Natural killer cell (primary cell): ENCODE measurements around the gene SIRT2. TPM values are rescaled to one million over a fixed set of nuclear protein-coding genes. Genes with fewer than 3 reads are reported as not detected.
A peak's percentile ranks its signal among the peaks of the same experiment; 100 is the strongest.
"Not testable (repeated sequence)": the region's sequence is repeated elsewhere in the genome, so short reads cannot be mapped to it uniquely, and the experiment has no call there.

Experiments used
- ATAC-seq, 3 donors: fragments of 150-1000 bp in 2 of 3; fragments of 200-7000 bp in 1 of 3; cut with Tn5 transposase; 1 replicate in 1 of 3; 2 replicates in 2 of 3; pipeline ENCODE4 v1.10.0; 2021; ENCODE audit warnings: mild to moderate bottlenecking in 2 of 3, moderate library complexity in 2 of 3
- DNase-seq, 2 donors: peaks; one replicate each; pipeline versions ENCODE4 v3.0.0 to v3.0.0-alpha.2; 2013 to 2021; ENCODE audit warnings: mixed read lengths in 1 of 2
- H3K27ac ChIP-seq: one replicate; pipeline ENCODE4 v1.5.1; 2013; ENCODE audit warnings: mild to moderate bottlenecking, low read length
- H3K27me3 ChIP-seq: one replicate; pipeline ENCODE4 v1.6.1; 2013; ENCODE audit warnings: low read length; ENCODE audit not compliant: control insufficient read depth, insufficient read depth
- H3K36me3 ChIP-seq: one replicate; pipeline ENCODE4 v1.6.1; 2013; ENCODE audit warnings: low read length; ENCODE audit not compliant: control insufficient read depth, insufficient read depth
- H3K4me1 ChIP-seq: one replicate; pipeline ENCODE4 v1.6.1; 2013; ENCODE audit warnings: low read length; ENCODE audit not compliant: control insufficient read depth, insufficient read depth
- H3K4me3 ChIP-seq: one replicate; pipeline ENCODE4 v1.5.1; 2013; ENCODE audit warnings: low read length
- H3K9me3 ChIP-seq: one replicate; pipeline ENCODE4 v1.6.1; 2013; ENCODE audit warnings: low read length; ENCODE audit not compliant: control insufficient read depth, insufficient read depth
- H3K27ac Mint-ChIP-seq, 2 donors: one replicate each; pipeline ENCODE4 v1.8.0; 2022; ENCODE audit warnings: mild to moderate bottlenecking in 2 of 2, mixed read lengths in 2 of 2, moderate library complexity in 1 of 2
- H3K27me3 Mint-ChIP-seq, 2 donors: one replicate each; pipeline ENCODE4 v1.8.0; 2022; ENCODE audit warnings: low read depth in 2 of 2, mixed read lengths in 2 of 2
- H3K36me3 Mint-ChIP-seq: one replicate; pipeline ENCODE4 v1.8.0; 2022; ENCODE audit warnings: mixed read lengths
- H3K4me1 Mint-ChIP-seq, 2 donors: one replicate each; pipeline ENCODE4 v1.8.0; 2022; ENCODE audit warnings: mixed read lengths in 2 of 2
- H3K4me3 Mint-ChIP-seq: one replicate; pipeline ENCODE4 v1.8.0; 2022; ENCODE audit warnings: mild to moderate bottlenecking, moderate library complexity, mixed read lengths
- H3K9me3 Mint-ChIP-seq, 2 donors: one replicate each; pipeline ENCODE4 v1.8.0; 2022; ENCODE audit warnings: mixed read lengths in 2 of 2
- WGBS: methylation state at CpG from one replicate; pipeline ENCODE4 v1.1.7; 2013; ENCODE audit warnings: missing lambda C conversion rate; ENCODE audit not compliant: insufficient coverage; 5-methylcytosine and 5-hydroxymethylcytosine counted together
- intact Hi-C: fragments of 100-400 bp; cut with micrococcal nuclease; formaldehyde crosslinking; loops from one replicate; pipeline ENCODE4 v1.14.2; 2022
- total RNA-seq, 4 donors: library from RNA; stranded (reverse); fragments of 120-200 nt in 1 of 4; gene quantifications; one replicate each; pipeline versions ENCODE4 v1.2.3 to v1.2.4, GENCODE V29; 2013 to 2022
- TF ChIP-seq, protein P1 (sequence below): fragments of 200-600 bp; IDR thresholded peaks from one replicate; pipeline ENCODE4 v1.8.0; 2022; ENCODE audit warnings: antibody characterized with exemption

SIRT2 gene
- total RNA-seq, 3 donors from 2014 or later (not counting 1 experiment from before 2014, with no cell fraction given), result 171 to 283 (median 208) TPM

DNA sequence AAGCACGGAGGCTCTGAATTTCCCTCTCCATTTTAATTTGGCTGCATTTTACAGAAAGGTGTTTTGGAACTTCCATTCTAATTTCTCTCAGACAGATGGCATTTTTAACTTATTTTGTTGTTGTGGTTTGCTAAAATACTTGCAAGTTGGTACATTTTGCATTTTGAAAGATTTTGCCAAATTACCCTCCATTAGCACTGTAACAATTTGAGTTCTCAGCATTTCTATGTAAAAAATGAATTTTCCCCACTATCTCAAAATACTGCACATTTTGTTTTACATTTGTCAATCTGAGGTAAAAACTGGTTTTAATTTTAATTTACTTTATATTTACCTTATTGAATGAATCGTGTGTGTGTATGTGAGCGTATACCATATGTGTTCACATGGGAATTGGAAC, 42.6 kb downstream of the SIRT2 start:
- peaks cover 38% of the 10 kb centered on the region for H3K4me1 ChIP-seq
- H3K4me3 ChIP-seq, result no peak overlapping the region
- no peaks in the 10 kb centered on the region for H3K27me3 ChIP-seq
- DNase-seq, result no peak
- peak overlapping the region; percentile 58 for H3K27ac ChIP-seq
- Mint-ChIP-seq H3K4me3 (peak overlapping the region; percentile 73), H3K36me3 (no peaks in the 10 kb centered on the region), H3K27ac (peak overlapping the region; percentile 85 to 94), H3K27me3 (no peaks in the 10 kb centered on the region), H3K4me1 (peaks cover 20 to 24% of the 10 kb centered on the region in 2 donors), H3K9me3 (no peaks in the 10 kb centered on the region)
- WGBS, result 68% methylated on average over 3 of the region's 3 CpGs
- H3K9me3 ChIP-seq, result no peaks in the 10 kb centered on the region
- H3K36me3 ChIP-seq, result no peaks in the 10 kb centered on the region
- no peak for ATAC-seq
- TF ChIP-seq, protein P1, sequence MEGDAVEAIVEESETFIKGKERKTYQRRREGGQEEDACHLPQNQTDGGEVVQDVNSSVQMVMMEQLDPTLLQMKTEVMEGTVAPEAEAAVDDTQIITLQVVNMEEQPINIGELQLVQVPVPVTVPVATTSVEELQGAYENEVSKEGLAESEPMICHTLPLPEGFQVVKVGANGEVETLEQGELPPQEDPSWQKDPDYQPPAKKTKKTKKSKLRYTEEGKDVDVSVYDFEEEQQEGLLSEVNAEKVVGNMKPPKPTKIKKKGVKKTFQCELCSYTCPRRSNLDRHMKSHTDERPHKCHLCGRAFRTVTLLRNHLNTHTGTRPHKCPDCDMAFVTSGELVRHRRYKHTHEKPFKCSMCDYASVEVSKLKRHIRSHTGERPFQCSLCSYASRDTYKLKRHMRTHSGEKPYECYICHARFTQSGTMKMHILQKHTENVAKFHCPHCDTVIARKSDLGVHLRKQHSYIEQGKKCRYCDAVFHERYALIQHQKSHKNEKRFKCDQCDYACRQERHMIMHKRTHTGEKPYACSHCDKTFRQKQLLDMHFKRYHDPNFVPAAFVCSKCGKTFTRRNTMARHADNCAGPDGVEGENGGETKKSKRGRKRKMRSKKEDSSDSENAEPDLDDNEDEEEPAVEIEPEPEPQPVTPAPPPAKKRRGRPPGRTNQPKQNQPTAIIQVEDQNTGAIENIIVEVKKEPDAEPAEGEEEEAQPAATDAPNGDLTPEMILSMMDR, result no peak
- intact Hi-C loops, result no loop called here

DNA sequence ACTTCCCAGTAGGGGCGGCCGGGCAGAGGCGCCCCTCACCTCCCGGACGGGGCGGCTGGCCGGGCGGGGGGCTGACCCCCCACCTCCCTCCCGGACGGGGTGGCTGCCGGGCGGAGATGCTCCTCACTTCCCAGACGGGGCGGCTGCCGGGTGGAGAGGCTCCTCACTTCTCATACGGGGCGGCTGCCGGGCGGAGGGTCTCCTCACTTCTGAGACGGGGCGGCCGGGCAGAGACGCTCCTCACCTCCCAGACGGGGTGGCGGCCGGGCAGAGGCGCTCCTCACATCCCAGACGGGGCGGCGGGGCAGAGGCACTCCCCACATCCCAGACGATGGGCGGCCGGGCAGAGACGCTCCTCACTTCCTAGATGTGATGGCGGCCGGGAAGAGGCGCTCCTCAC, 43.7 kb downstream of the SIRT2 start:
- H3K9me3 ChIP-seq, ATAC-seq, intact Hi-C loops, H3K27ac ChIP-seq, H3K36me3 ChIP-seq, H3K27me3 ChIP-seq, H3K27ac Mint-ChIP-seq, H3K4me3 ChIP-seq, H3K9me3 Mint-ChIP-seq, H3K4me3 Mint-ChIP-seq, DNase-seq, H3K27me3 Mint-ChIP-seq, H3K36me3 Mint-ChIP-seq: not testable (repeated sequence)
- H3K4me1 ChIP-seq, result peaks cover 48% of the 10 kb centered on the region
- H3K4me1 Mint-ChIP-seq, result peaks cover 31 to 35% of the 10 kb centered on the region in 2 donors
- WGBS, result 94% methylated on average over 25 of the region's 37 CpGs

DNA sequence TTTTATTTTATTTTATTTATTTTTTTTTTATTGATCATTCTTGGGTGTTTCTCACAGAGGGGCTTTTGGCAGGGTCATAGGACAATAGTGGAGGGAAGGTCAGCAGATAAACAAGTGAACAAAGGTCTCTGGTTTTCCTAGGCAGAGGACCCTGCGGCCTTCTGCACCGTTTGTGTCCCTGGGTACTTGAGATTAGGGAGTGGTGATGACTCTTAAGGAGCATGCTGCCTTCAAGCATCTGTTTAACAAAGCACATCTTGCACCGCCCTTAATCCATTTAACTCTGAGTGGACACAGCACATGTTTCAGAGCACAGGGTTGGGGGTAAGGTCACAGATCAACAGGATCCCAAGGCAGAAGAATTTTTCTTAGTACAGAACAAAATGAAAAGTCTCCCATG, 44.5 kb downstream of the SIRT2 start:
- H3K9me3 ChIP-seq, ATAC-seq, DNase-seq, H3K36me3 Mint-ChIP-seq, H3K36me3 ChIP-seq, H3K27ac Mint-ChIP-seq, H3K27me3 Mint-ChIP-seq, H3K27me3 ChIP-seq, H3K4me3 ChIP-seq, H3K27ac ChIP-seq, H3K4me3 Mint-ChIP-seq, H3K9me3 Mint-ChIP-seq: not testable (repeated sequence)
- H3K4me1 ChIP-seq, result peaks cover 50% of the 10 kb centered on the region
- H3K4me1 Mint-ChIP-seq, result peaks cover 33 to 43% of the 10 kb centered on the region in 2 donors
- no CpG with 5 or more reads among the region's 3 CpGs for WGBS
- intact Hi-C loops, result loop anchor here (5.0 kb wide), 1 partner anchor 178 kb away; no protein-coding TSS in a partner anchor

DNA sequence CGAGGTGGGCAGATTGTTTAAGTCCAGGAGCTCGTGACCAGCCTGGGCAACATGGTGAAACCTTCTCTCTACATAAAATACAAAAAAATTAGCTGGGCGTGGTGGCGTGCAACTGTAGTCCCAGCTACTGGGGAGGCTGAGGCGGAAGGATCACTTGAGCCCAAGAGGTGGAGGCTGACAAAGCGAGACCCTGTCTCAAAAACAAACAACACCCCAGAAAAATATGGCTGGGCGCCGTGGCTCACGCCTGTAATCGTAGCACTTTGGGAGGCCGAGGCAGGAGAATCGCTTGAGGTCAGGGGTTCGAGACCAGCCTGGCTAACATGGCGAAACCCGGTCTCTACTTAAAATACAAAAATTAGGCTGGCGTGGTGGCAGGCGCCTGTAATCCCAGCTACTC, 46.2 kb downstream of the SIRT2 start:
- peak overlapping the region; percentile 89 for H3K4me3 Mint-ChIP-seq
- 92% methylated on average over 17 of the region's 17 CpGs for WGBS
- Histone ChIP-seq H3K27ac (peak overlapping the region; percentile 100), H3K9me3 (no peaks in the 10 kb centered on the region), H3K4me3 (no peak overlapping the region), H3K27me3 (no peaks in the 10 kb centered on the region), H3K36me3 (no peaks in the 10 kb centered on the region), H3K4me1 (peaks cover 56% of the 10 kb centered on the region)
- no peaks in the 10 kb centered on the region for H3K36me3 Mint-ChIP-seq
- DNase-seq, result no peak
- TF ChIP-seq, protein P1, result no peak
- H3K9me3 Mint-ChIP-seq, result no peaks in the 10 kb centered on the region
- H3K4me1 Mint-ChIP-seq, result peaks cover 43 to 59% of the 10 kb centered on the region in 2 donors
- H3K27ac Mint-ChIP-seq, result peak overlapping the region; percentile 99 to 100
- ATAC-seq, result no peak
- intact Hi-C loops, result loop anchor here (5.0 kb wide), 1 partner anchor 176 kb away; no protein-coding TSS in a partner anchor
- H3K27me3 Mint-ChIP-seq, result no peaks in the 10 kb centered on the region
